A549 (cell line): ENCODE data around the gene APAF1. TPM values are rescaled to one million over a fixed set of nuclear protein-coding genes. Genes with fewer than 3 reads are reported as not detected.

Experiments used
- ATAC-seq, 2 experiments: fragments of 200-7000 bp in 1 of 2; fragments of >200 bp in 1 of 2; cut with Nextera tagmentation in 1 of 2; cut with Tn5 transposase in 1 of 2; 3 replicates each; pipeline versions ENCODE4 v1.8.0 to v1.9.1; 2018 to 2020; ENCODE audit warnings: mild to moderate bottlenecking in 1 of 2, moderate library complexity in 1 of 2
- CTCF ChIA-PET: fragments of 300-600 bp; sonication (Branson Sonifier 250); formaldehyde crosslinking; extraction: SDS; loops from one replicate; lab custom pipeline; 2021; ENCODE audit warnings: antibody characterized with exemption, inconsistent platforms; lab: Yijun Ruan, JAX
- POLR2A ChIA-PET: fragments of 350-600 bp; formaldehyde crosslinking; extraction: SDS; loops from one replicate; lab custom pipeline; 2021; ENCODE audit warnings: antibody characterized with exemption, inconsistent platforms; lab: Yijun Ruan, JAX
- DNase-seq, 2 experiments: peaks; one replicate each; pipeline versions ENCODE4 v3.0.0 to v3.0.0-alpha.2; 2011 to 2016; ENCODE audit warnings: low read depth in 1 of 2, low spot score in 1 of 2
- FAIRE-seq: peaks from 2 replicates; lab custom pipeline; 2011; peaks lifted over from hg19 to GRCh38; lab: Jason Lieb, UNC
- H3K27ac ChIP-seq, 2 experiments: fragments of >200 bp; sonication (Bioruptor Twin); formaldehyde crosslinking; 3 replicates each; pipeline ENCODE4 v1.5.1; 2016 to 2017
- H3K4me1 ChIP-seq: fragments of >200 bp; sonication (Bioruptor Twin); formaldehyde crosslinking; 3 replicates; pipeline ENCODE4 v1.6.1; 2016
- H3K4me2 ChIP-seq: fragments of >200 bp; sonication (Bioruptor Twin); formaldehyde crosslinking; 3 replicates; pipeline ENCODE4 v1.6.1; 2016
- H3K4me3 ChIP-seq: fragments of >200 bp; sonication (Bioruptor Twin); formaldehyde crosslinking; 3 replicates; pipeline ENCODE4 v1.5.1; 2016
- H3K9me3 ChIP-seq: fragments of >200 bp; sonication (Bioruptor Twin); formaldehyde crosslinking; 3 replicates; pipeline ENCODE4 v1.6.1; 2016
- CEBPB ChIP-seq, 2 experiments: fragments of >200 bp in 1 of 2; sonication (Bioruptor Twin) in 1 of 2; formaldehyde crosslinking in 1 of 2; IDR thresholded peaks; 2 replicates each; pipeline ENCODE4 v1.6.1; 2012 to 2016
- CHD4 ChIP-seq: fragments of 200-600 bp; sonication (generic); IDR thresholded peaks from 2 replicates; pipeline ENCODE4 v1.6.1; 2016; ENCODE audit warnings: antibody characterized with exemption, mild to moderate bottlenecking, borderline replicate concordance
- CTCF ChIP-seq: fragments of >200 bp; sonication (Bioruptor Twin); formaldehyde crosslinking; IDR thresholded peaks from 3 replicates; pipeline ENCODE4 v1.5.1; 2016
- ESRRA ChIP-seq: fragments of 150-350 bp; IDR thresholded peaks from 2 replicates; pipeline ENCODE4 v1.6.1; 2014; ENCODE audit warnings: mild to moderate bottlenecking, low read length, borderline replicate concordance
- FOSB ChIP-seq: fragments of 250-450 bp; sonication (Bioruptor Pico); IDR thresholded peaks from 2 replicates; pipeline ENCODE4 v1.5.0; 2020; ENCODE audit warnings: mild to moderate bottlenecking, moderate library complexity
- HDAC2 ChIP-seq: fragments of 200-600 bp; sonication (generic); IDR thresholded peaks from 2 replicates; pipeline ENCODE4 v1.6.1; 2016
- HMGXB4 ChIP-seq: fragments of 250-450 bp; sonication (Bioruptor Pico); IDR thresholded peaks from 2 replicates; pipeline ENCODE4 v1.5.0; 2021; ENCODE audit warnings: mild to moderate bottlenecking, moderate library complexity, borderline replicate concordance
- HOXB5 ChIP-seq: fragments of 250-450 bp; sonication (Bioruptor Pico); IDR thresholded peaks from 2 replicates; pipeline ENCODE4 v1.5.0; 2020; ENCODE audit warnings: mild to moderate bottlenecking, moderate library complexity
- NFE2L2 ChIP-seq: fragments of 150-350 bp; conservative IDR thresholded peaks from 2 replicates; pipeline ENCODE4 v1.6.1; 2014; ENCODE audit warnings: low read length
- PHF8 ChIP-seq: fragments of 200-600 bp; sonication (generic); IDR thresholded peaks from 2 replicates; pipeline ENCODE4 v1.6.1; 2016; ENCODE audit warnings: low read depth, mild to moderate bottlenecking, antibody characterized with exemption, moderate library complexity, borderline replicate concordance
- RAD21 ChIP-seq, 2 experiments: fragments of >200 bp in 1 of 2; sonication (Bioruptor Twin) in 1 of 2; formaldehyde crosslinking in 1 of 2; IDR thresholded peaks in 1 of 2; conservative IDR thresholded peaks in 1 of 2; 2 replicates in 1 of 2; 3 replicates in 1 of 2; pipeline ENCODE4 v1.6.1; 2012 to 2018; ENCODE audit warnings: inconsistent platforms in 1 of 2
- SMC3 ChIP-seq: fragments of >200 bp; sonication (Bioruptor Twin); formaldehyde crosslinking; IDR thresholded peaks from 3 replicates; pipeline ENCODE4 v1.6.1; 2018; ENCODE audit warnings: inconsistent platforms
- SREBF2 ChIP-seq: fragments of 450-650 bp; IDR thresholded peaks from 2 replicates; pipeline ENCODE4 v1.6.1; 2014; ENCODE audit warnings: mild to moderate bottlenecking, moderate library complexity
- ZNF302 ChIP-seq: fragments of 250-450 bp; sonication (Bioruptor Pico); IDR thresholded peaks from 2 replicates; pipeline ENCODE4 v1.9.0; 2021; ENCODE audit warnings: inconsistent platforms, mild to moderate bottlenecking, moderate library complexity
- WGBS: methylation state at CpG from one replicate; pipeline ENCODE4 v1.1.6; 2017; ENCODE audit errors: missing lambda C conversion rate; 5-methylcytosine and 5-hydroxymethylcytosine counted together
- polyA plus RNA-seq, 4 experiments: library from polyadenylated mRNA; depleted of rRNA in 3 of 4; stranded (reverse); fragments of >200 nt; fragmentation: RNase III in 1 of 4; extraction: RNeasy Plus Mini Kit Qiagen cat#74134 plus additional on column Dnase treatment in 1 of 4; gene quantifications; 2 replicates in 3 of 4; 3 replicates in 1 of 4; pipeline ENCODE4 v1.2.3, GENCODE V29; 2011 to 2017

The APAF1 gene
- polyA plus RNA-seq, 2 of the 4 experiments (the other 2 are of a cell fraction) = 13.2 to 15.7 TPM

GRCh38 chr12:98645572-98646067 is 530 bp downstream of the APAF1 start:
- peak; percentile 27 to 40 for DNase-seq
- TF ChIP-seq RAD21 (conservative IDR thresholded peaks at IDR 0.05 in 1 of 2, IDR thresholded peaks at IDR 0.05 in 1 of 2) = no peak
- TF ChIP-seq ZNF302 = no peak
- TF ChIP-seq PHF8 = peak; percentile 78; the same call in 1 of the 2 replicates
- TF ChIP-seq HMGXB4 (CRISPR knock-in tag) = 0 out of 2 replicates have a peak, but pooled peaks have one; percentile 60
- no peak for TF ChIP-seq HOXB5 (CRISPR knock-in tag)
- no peak for TF ChIP-seq HDAC2
- 0 out of 2 replicates have a peak, but pooled peaks have one; percentile 53 for TF ChIP-seq FOSB (CRISPR knock-in tag)
- TF ChIP-seq CHD4 = no peak
- TF ChIP-seq, all 56 proteins: peak for 3
- Histone ChIP-seq H3K4me3 (peak overlapping the region; percentile 99), H3K4me2 (peak overlapping the region; percentile 79), H3K4me1 (peaks cover 13% of the 10 kb centered on the region; the same call in 2 of the 3 replicates), H3K9me3 (no peaks in the 10 kb centered on the region), H3K27ac (peak overlapping the region; percentile 78 to 93)
- POLR2A ChIA-PET = interaction anchor here (1.3 kb wide), 1 partner anchor 52 kb away, joined by 3 read pairs; the partner anchor contains the start of gene SLC25A3
- under 1% methylated on average over 15 of the region's 24 CpGs for WGBS
- ATAC-seq (peak; percentile 28 to 38), FAIRE-seq (no peak)
- CTCF ChIA-PET = interaction anchor here (0.9 to 1.5 kb wide), 3 partner anchors 79 to 228 kb away, joined by 3 to 6 read pairs (median 3); no protein-coding TSS in a partner anchor

GRCh38 chr12:98646294-98647090 is 1.4 kb downstream of the APAF1 start:
- ChIA-PET CTCF (interaction anchor here (0.9 to 1.5 kb wide), 4 partner anchors 80 to 229 kb away, joined by 3 to 6 read pairs (median 3); no protein-coding TSS in a partner anchor), POLR2A (interaction anchor here (1.3 kb wide), 1 partner anchor 53 kb away, joined by 3 read pairs; the partner anchor contains the start of gene SLC25A3)
- peak overlapping the region; percentile 79 for H3K4me2 ChIP-seq
- H3K4me3 ChIP-seq = peak overlapping the region; percentile 99
- FAIRE-seq (no peak), DNase-seq (peak in 1 of 2 experiments; percentile 33), ATAC-seq (no peak)
- H3K4me1 ChIP-seq = peaks cover 13% of the 10 kb centered on the region; the same call in 2 of the 3 replicates
- H3K27ac ChIP-seq = peak overlapping the region; percentile 78 to 93; a peak in 3 of 6 replicates
- TF ChIP-seq SREBF2 = no peak
- no peak for TF ChIP-seq ESRRA
- TF ChIP-seq ZNF302 = no peak
- no peak for TF ChIP-seq CTCF
- WGBS = 14% methylated on average over 8 of the region's 8 CpGs
- H3K9me3 ChIP-seq = no peaks in the 10 kb centered on the region

GRCh38 chr12:98651328-98651727 is 6.2 kb downstream of the APAF1 start:
- POLR2A ChIA-PET = no interaction called here
- TF ChIP-seq CEBPB (IDR thresholded peaks at IDR 0.05) (no peak), NFE2L2 (no peak), SMC3 (no peak), HDAC2 (no peak)
- Histone ChIP-seq H3K9me3 (no peaks in the 10 kb centered on the region), H3K27ac (no peak overlapping the region), H3K4me2 (no peak overlapping the region), H3K4me1 (no peaks in the 10 kb centered on the region), H3K4me3 (no peak overlapping the region)
- ATAC-seq (no peak), DNase-seq (no peak), FAIRE-seq (no peak)
- CTCF ChIA-PET = interaction anchor here (1.3 to 6.0 kb wide), 4 partner anchors 84 to 234 kb away, joined by 3 to 80 read pairs (median 12); no protein-coding TSS in a partner anchor
